Stimulated activated CD4-positive, alpha-beta T cell treated with anti-CD3 and anti-CD28 coated beads, TNF-alpha, amount 100 ng/mL, for 24 hours (primary cell): Measurements from ENCODE around the gene CCT6A.
"Not testable (repeated sequence)": the region's sequence is repeated elsewhere in the genome, so short reads cannot be mapped to it uniquely, and the experiment has no call there.

ENCODE experiments used
- DNase-seq, 3 experiments: peaks; one replicate each; pipeline ENCODE4 v3.0.0-alpha.2; 2020; ENCODE audit warnings: low read depth in 3 of 3

Gene CCT6A

GRCh38 chr7:56051053-56051338 lies 569 bp upstream of the CCT6A start:
- no peak for DNase-seq

GRCh38 chr7:56053379-56053778 lies 1.8 kb downstream of the CCT6A start:
- no peak for DNase-seq

- DNase-seq: no peak
Measured at GRCh38 chr7:56053993-56054392, 2.4 kb downstream of the CCT6A start.

GRCh38 chr7:56062382-56062781 lies 10.8 kb downstream of the CCT6A start:
- DNase-seq: no peak

GRCh38 chr7:56063500-56063881 lies 11.9 kb downstream of the CCT6A start:
- DNase-seq: no peak

GRCh38 chr7:56063882-56064625 lies 12.5 kb downstream of the CCT6A start, which contains the start of gene SUMF2:
TSS of gene SUMF2 (plus strand) at chr7:56064286. CDS start at chr7:56064312, 26 bp downstream.
- peak; percentile 77 to 87 (median 85) for DNase-seq

- not testable (repeated sequence) for DNase-seq
Measured at GRCh38 chr7:56066376-56066775, 14.8 kb downstream of the CCT6A start.

- peak; percentile 38 to 62 (median 56) for DNase-seq
Measured at GRCh38 chr7:56074371-56074791, 22.8 kb downstream of the CCT6A start.

GRCh38 chr7:56077681-56078080 lies 26.1 kb downstream of the CCT6A start:
- no peak for DNase-seq

GRCh38 chr7:56078196-56078595 lies 26.6 kb downstream of the CCT6A start:
- DNase-seq: no peak

GRCh38 chr7:56079450-56080185 lies 28.1 kb downstream of the CCT6A start:
- DNase-seq: no peak

- DNase-seq: not testable (repeated sequence)
Measured at GRCh38 chr7:56080726-56081435, 29.3 kb downstream of the CCT6A start.

GRCh38 chr7:56081626-56082340 lies 30.2 kb downstream of the CCT6A start:
- DNase-seq: no peak

GRCh38 chr7:56083150-56083785 lies 31.7 kb downstream of the CCT6A start:
- DNase-seq: no peak

GRCh38 chr7:56086761-56087160 lies 35.2 kb downstream of the CCT6A start:
- DNase-seq: no peak

- no peak for DNase-seq
Measured at GRCh38 chr7:56087445-56087844, 35.9 kb downstream of the CCT6A start.

GRCh38 chr7:56091591-56091990 lies 40.0 kb downstream of the CCT6A start:
- DNase-seq: no peak

- DNase-seq: not testable (repeated sequence)
Measured at GRCh38 chr7:56092388-56092787, 40.8 kb downstream of the CCT6A start.

GRCh38 chr7:56092789-56093531 lies 41.4 kb downstream of the CCT6A start, which contains the start of gene PHKG1:
TSS of gene PHKG1 (minus strand) at chr7:56092952. CDS start at chr7:56088941, 4,011 bp downstream.
- no peak for DNase-seq

GRCh38 chr7:56097700-56098099 lies 46.1 kb downstream of the CCT6A start:
- DNase-seq: no peak
